GM12891 (cell line): Measurements from ENCODE around the gene RCOR1.

Experiments
- POLR2A ChIP-seq: IDR thresholded peaks from 2 replicates; pipeline ENCODE4 v1.6.1; 2011; ENCODE audit warnings: low read depth, low read length, control low read depth
- POLR2AphosphoS5 ChIP-seq: IDR thresholded peaks from 2 replicates; pipeline ENCODE4 v1.6.1; 2011; ENCODE audit warnings: low read depth, low read length, control low read depth
- SPI1 ChIP-seq: IDR thresholded peaks from 2 replicates; pipeline ENCODE4 v1.6.1; 2011; ENCODE audit warnings: low read depth, low read length, control low read depth

GRCh38 chr14:102772781-102773570, 180.5 kb downstream of the RCOR1 start:
- no peak for TF ChIP-seq POLR2A
- TF ChIP-seq POLR2AphosphoS5, result no peak
- no peak for TF ChIP-seq SPI1
